Adipocyte (in vitro differentiated cells): ENCODE results near the gene CNIH2.

ENCODE experiments used
- DNase-seq: peaks from one replicate; pipeline ENCODE4 v3.0.0-alpha.2; 2015; ENCODE audit warnings: low read depth
- H3K27me3 ChIP-seq: replicated peaks from 2 replicates; pipeline ENCODE4 v1.7.0; 2013; ENCODE audit warnings: mild to moderate bottlenecking, low read length, moderate library complexity; ENCODE audit not compliant: control insufficient read depth, insufficient read depth
- H3K36me3 ChIP-seq: 2 replicates; pipeline ENCODE4 v1.7.0; 2013; ENCODE audit warnings: low read length, mild to moderate bottlenecking, moderate library complexity; ENCODE audit not compliant: control insufficient read depth, insufficient read depth, severe bottlenecking
- H3K4me1 ChIP-seq: 2 replicates; pipeline ENCODE4 v1.7.0; 2013; ENCODE audit warnings: mild to moderate bottlenecking, low read length, moderate library complexity; ENCODE audit not compliant: control insufficient read depth, insufficient read depth
- H3K4me3 ChIP-seq: 2 replicates; pipeline ENCODE4 v1.7.0; 2013; ENCODE audit warnings: mild to moderate bottlenecking, low read length, moderate library complexity
- H3K9ac ChIP-seq: 2 replicates; pipeline ENCODE4 v1.7.0; 2013; ENCODE audit warnings: mild to moderate bottlenecking, low read length, moderate library complexity
- H3K9me3 ChIP-seq: 2 replicates; pipeline ENCODE4 v1.7.0; 2013; ENCODE audit warnings: mild to moderate bottlenecking, low read length, moderate library complexity; ENCODE audit not compliant: control insufficient read depth

The CNIH2 gene

GRCh38 chr11:66312549-66313320 is 34.8 kb downstream of the CNIH2 start:
- Histone ChIP-seq H3K27me3 (no peaks in the 10 kb centered on the region), H3K9ac (peak overlapping the region; percentile 98), H3K4me3 (peak overlapping the region; percentile 98), H3K9me3 (no peaks in the 10 kb centered on the region), H3K36me3 (peaks cover 13% of the 10 kb centered on the region), H3K4me1 (peaks cover 9% of the 10 kb centered on the region)
- peak; percentile 100 for DNase-seq

- H3K9me3 ChIP-seq = no peaks in the 10 kb centered on the region
- peaks cover 17% of the 10 kb centered on the region for H3K4me1 ChIP-seq
- H3K27me3 ChIP-seq = no peaks in the 10 kb centered on the region
- peak overlapping the region; percentile 98 for H3K4me3 ChIP-seq
- DNase-seq = peak; percentile 93
- peaks cover 13% of the 10 kb centered on the region for H3K36me3 ChIP-seq
- H3K9ac ChIP-seq = peak overlapping the region; percentile 98
These were observed 35.6 kb downstream of the CNIH2 start for GRCh38 chr11:66313321-66314185.

DNA sequence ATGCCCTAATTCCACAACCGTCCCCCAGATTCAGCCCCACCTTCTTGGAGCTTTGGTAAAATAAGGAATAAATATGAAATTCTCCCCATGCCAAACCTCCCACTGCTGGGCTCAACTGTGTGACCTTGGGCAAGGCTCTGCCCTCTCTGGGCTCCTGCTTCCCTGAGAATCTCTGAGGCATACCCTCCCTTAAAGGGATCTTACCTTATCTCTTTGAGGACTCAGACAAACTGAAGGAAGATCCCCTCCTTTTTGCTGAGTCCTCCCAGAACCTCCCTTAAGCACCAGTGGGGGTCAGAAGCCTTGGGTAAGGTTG is 36.2 kb downstream of the CNIH2 start:
- H3K4me3 ChIP-seq = peak overlapping the region; percentile 98
- H3K9me3 ChIP-seq = no peaks in the 10 kb centered on the region
- H3K36me3 ChIP-seq = peaks cover 13% of the 10 kb centered on the region
- peak overlapping the region; percentile 98 for H3K9ac ChIP-seq
- H3K4me1 ChIP-seq = peaks cover 23% of the 10 kb centered on the region
- DNase-seq = no peak
- no peaks in the 10 kb centered on the region for H3K27me3 ChIP-seq

GRCh38 chr11:66314561-66315497 is 36.9 kb downstream of the CNIH2 start:
- no peak for DNase-seq
- Histone ChIP-seq H3K27me3 (no peaks in the 10 kb centered on the region), H3K4me3 (peak overlapping the region; percentile 98), H3K4me1 (peaks cover 24% of the 10 kb centered on the region), H3K9me3 (no peaks in the 10 kb centered on the region), H3K36me3 (peaks cover 13% of the 10 kb centered on the region), H3K9ac (peak overlapping the region; percentile 98)

DNA sequence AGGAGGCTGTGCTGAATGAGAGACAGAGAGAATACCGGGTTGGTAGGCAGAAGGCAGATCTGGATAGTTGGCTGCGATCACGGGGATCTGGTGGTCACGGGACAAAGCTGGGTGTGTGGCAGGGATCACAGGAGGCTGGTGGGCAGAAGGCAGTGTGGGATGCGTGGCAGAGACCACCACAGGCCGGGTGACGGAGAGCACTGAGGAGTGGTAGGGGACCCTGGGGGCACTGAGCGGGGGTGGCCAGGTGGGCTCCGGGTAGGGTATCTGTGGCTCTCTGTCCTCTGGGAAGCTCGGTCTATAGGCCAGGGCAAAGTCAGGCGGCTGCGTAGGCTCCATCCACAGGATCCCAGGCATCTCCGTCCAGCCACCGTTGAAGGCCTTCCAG is 37.5 kb downstream of the CNIH2 start:
- H3K4me3 ChIP-seq = peak overlapping the region; percentile 98
- H3K9ac ChIP-seq = peak overlapping the region; percentile 98
- H3K36me3 ChIP-seq = peaks cover 13% of the 10 kb centered on the region
- no peaks in the 10 kb centered on the region for H3K27me3 ChIP-seq
- H3K9me3 ChIP-seq = no peaks in the 10 kb centered on the region
- DNase-seq = no peak
- H3K4me1 ChIP-seq = peaks cover 24% of the 10 kb centered on the region

- peaks cover 24% of the 10 kb centered on the region for H3K4me1 ChIP-seq
- peak overlapping the region; percentile 98 for H3K4me3 ChIP-seq
These were observed 38.2 kb downstream of the CNIH2 start for GRCh38 chr11:66315921-66316811.

GRCh38 chr11:66316849-66317251 is 38.9 kb downstream of the CNIH2 start, which contains the start of gene CD248:
TSS of gene CD248 (minus strand) at chr11:66317044. CDS start at chr11:66317027, 17 bp downstream.
- Histone ChIP-seq H3K9ac (peak within 1 kb of the TSS; percentile 98), H3K27me3 (no peaks in the 10 kb centered on the region), H3K4me3 (peak within 1 kb of the TSS; percentile 98), H3K4me1 (peaks cover 31% of the 10 kb centered on the region), H3K36me3 (peaks cover 13% of the 10 kb centered on the region), H3K9me3 (no peaks in the 10 kb centered on the region)
- DNase-seq = peak; percentile 85

More at GRCh38 chr11:66315921-66316811, 38.2 kb downstream of the CNIH2 start:
- Histone ChIP-seq H3K9me3 (no peaks in the 10 kb centered on the region), H3K27me3 (no peaks in the 10 kb centered on the region), H3K36me3 (peaks cover 13% of the 10 kb centered on the region), H3K9ac (peak overlapping the region; percentile 98)
- peak; percentile 44 for DNase-seq

DNA sequence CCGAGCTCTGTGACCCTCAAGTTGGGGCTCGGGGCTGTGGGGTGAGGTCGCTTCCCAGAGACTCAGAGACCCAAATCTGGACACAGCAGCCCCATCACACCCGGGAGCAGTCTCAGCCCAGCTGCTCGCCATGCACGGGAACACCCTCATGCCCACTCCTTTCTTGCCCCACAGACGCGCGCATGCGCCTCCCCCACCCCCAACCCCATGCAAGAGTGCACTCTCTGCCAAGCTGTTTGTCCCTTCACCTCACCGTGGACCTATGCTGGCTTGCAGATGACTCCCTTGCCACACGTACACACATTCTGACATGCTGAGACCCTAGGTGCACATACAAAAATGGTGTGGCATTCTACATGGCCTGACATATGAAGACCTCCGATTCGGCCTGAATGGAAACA is 39.3 kb downstream of the CNIH2 start:
- H3K9ac ChIP-seq = peak overlapping the region; percentile 86
- peak; percentile 69 for DNase-seq
- H3K36me3 ChIP-seq = peaks cover 13% of the 10 kb centered on the region
- peaks cover 35% of the 10 kb centered on the region for H3K4me1 ChIP-seq
- H3K9me3 ChIP-seq = no peaks in the 10 kb centered on the region
- H3K27me3 ChIP-seq = no peaks in the 10 kb centered on the region
- peak overlapping the region; percentile 76 for H3K4me3 ChIP-seq

GRCh38 chr11:66317723-66318599 is 40.0 kb downstream of the CNIH2 start:
- peak overlapping the region; percentile 76 for H3K4me3 ChIP-seq

More at GRCh38 chr11:66317723-66318599, 40.0 kb downstream of the CNIH2 start:
- Histone ChIP-seq H3K9ac (peak overlapping the region; percentile 86), H3K4me1 (peaks cover 39% of the 10 kb centered on the region), H3K9me3 (no peaks in the 10 kb centered on the region), H3K27me3 (no peaks in the 10 kb centered on the region), H3K36me3 (peaks cover 13% of the 10 kb centered on the region)
- peak; percentile 95 for DNase-seq
